HG03342 (cell line): ENCODE data around the gene ARID4A.
"Not testable (repeated sequence)": the region's sequence is repeated elsewhere in the genome, so short reads cannot be mapped to it uniquely, and the experiment has no call there.

Experiments used
- ATAC-seq: cut with Tn5 transposase; IDR thresholded peaks from one replicate; pipeline ENCODE4 v1.9.1; 2021; ENCODE audit warnings: mild to moderate bottlenecking, moderate library complexity; ENCODE audit not compliant: unreplicated experiment

Gene ARID4A

DNA sequence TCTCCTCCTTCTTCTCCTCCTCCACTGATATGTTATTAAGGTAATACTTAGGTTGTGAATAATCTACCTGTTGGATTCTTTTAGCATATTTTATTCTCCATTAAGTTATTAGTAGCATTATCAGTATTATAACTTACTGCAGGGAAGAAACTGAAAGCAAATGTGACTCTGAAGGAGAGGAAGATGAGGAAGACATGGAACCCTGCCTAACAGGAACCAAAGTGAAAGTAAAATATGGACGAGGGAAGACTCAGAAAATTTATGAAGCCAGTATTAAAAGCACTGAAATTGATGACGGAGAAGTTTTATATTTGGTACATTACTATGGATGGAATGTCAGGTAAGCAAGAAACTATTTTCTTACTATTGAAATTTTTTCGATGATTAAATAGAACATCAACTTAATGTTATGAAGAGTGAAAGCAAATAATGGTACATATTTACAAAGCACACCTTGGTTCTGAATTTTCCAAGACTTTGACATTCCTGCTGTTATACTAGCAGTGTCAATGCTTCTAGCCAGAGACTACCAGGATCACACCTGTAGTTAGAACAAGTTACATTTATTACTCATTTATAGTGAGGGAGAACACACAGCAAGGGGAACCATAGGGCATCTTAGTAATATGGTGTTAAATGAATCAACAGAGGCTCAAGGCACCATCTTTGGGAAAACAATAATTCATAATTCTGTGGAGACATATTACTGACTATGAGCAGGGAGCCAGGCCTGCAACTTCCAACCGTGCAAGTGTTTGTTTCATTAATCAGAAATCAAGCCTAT lies 55.4 kb downstream of the ARID4A start:
- ATAC-seq, result no peak

DNA sequence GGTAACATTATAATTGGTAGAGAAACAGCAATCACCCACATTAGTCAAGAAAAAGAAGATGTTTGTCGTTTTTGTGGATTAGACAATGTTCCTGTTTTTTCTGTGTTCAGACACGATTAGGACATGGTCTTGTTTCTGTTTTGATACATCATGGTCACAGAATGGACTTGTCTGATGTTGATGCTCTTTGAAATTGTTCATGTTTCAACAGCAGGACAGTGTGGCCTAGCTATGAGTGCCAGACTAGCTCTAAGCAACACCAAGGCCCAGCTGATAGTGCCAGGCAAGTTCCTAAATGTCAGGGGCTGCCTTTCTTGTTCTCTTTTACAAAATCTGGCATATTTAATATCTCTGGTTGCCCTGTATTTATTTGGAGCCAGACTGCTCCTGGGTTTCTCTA lies 56.5 kb downstream of the ARID4A start:
- no peak for ATAC-seq

DNA sequence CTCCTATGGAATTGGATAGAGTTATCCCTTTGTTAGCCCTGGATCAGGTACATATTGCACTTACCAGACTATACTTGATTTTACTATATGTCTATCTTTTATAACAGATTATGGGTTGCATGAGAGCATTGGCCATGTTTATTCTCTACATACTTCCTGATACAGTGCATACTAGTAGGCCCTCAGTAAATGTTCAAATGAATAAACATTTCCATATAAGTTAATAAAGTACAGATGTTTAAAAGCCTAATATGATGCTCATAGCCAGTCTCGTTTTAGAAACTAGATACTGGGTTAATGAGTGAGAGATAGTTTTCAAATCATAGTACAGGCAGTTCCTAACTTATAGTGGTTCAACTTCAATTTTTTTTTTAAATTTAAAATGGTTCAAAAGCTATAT lies 57.9 kb downstream of the ARID4A start:
- no peak for ATAC-seq

GRCh38 chr14:58362272-58362671 lies 63.9 kb downstream of the ARID4A start:
- ATAC-seq, result not testable (repeated sequence)

DNA sequence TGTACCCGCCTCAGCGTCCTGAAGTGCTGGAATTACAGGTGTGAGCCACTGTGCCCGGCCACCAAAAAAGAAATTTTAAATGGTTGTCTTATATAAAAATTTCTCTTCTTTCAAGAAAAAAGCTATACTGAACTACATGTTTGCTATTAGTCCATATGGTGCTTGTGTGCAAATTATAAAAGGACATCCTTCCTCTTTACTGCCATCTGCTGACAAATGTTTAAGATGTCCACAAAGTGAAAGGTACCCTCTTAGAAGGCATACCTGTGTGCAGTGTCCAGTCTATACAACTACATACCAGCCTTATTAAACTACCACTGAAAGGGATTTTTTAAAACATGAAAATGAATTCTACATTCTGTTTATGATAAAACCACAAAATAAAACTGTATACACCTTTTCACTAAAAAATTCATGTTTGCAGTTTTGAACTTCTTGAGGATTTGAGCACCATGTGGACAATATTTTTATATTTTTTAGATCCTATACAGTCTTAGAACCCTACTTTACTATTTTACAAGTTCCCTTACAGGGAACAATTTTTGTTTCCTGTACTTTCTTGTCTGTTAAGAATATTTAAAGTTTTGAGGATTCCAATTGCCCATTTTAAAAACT lies 64.5 kb downstream of the ARID4A start:
- ATAC-seq, result no peak

DNA sequence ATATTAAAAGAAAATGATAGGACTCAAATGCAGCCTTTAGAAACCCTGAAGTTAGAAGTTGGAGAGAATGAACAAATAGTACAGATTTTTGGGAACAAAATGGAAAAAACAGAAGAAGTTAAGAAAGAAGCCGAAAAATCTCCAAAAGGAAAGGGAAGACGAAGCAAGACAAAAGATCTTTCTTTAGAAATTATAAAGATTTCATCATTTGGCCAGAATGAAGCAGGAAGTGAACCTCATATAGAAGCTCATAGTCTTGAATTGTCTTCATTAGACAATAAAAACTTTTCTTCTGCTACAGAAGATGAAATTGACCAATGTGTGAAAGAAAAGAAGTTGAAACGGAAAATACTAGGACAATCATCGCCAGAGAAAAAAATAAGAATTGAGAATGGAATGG lies 66.0 kb downstream of the ARID4A start:
- no peak for ATAC-seq

- ATAC-seq, result no peak
These were observed 68.9 kb downstream of the ARID4A start for GRCh38 chr14:58367296-58367695.

GRCh38 chr14:58368956-58369355 lies 70.6 kb downstream of the ARID4A start:
- no peak for ATAC-seq

- ATAC-seq, result no peak
These were observed 78.4 kb downstream of the ARID4A start for GRCh38 chr14:58376791-58377190.

DNA sequence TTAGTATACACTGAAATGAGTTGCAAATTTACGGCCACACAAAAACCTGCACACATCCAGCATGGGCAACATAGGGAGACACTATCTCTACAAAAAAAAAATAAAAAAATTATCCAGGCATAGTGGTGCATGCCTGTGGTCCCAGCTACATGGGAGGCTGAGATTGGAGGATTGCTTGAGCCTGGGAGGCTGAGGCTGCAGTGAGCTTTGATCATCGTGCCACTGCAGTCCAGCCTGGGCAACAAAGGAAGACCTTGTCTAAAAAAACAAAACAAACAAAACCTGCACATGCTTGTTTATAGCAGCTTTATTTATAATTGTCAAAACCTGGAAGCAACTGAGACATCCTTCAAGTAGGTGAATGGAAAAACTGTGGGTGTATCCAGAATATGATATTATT lies 92.5 kb downstream of the ARID4A start:
- no peak for ATAC-seq

DNA sequence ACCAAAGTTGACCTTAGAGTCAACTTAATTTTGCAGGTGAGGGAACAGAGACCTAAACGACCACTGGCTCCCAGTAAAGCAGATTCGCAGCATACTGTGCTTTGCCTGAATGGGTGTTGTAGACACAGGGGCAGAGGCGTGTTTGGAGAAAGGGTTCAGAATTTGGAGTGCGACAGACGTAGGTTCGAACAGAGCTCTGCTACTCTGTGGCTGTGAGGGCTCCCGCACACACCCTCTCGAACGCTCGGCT lies 97.1 kb downstream of the ARID4A start:
- ATAC-seq, result no peak

DNA sequence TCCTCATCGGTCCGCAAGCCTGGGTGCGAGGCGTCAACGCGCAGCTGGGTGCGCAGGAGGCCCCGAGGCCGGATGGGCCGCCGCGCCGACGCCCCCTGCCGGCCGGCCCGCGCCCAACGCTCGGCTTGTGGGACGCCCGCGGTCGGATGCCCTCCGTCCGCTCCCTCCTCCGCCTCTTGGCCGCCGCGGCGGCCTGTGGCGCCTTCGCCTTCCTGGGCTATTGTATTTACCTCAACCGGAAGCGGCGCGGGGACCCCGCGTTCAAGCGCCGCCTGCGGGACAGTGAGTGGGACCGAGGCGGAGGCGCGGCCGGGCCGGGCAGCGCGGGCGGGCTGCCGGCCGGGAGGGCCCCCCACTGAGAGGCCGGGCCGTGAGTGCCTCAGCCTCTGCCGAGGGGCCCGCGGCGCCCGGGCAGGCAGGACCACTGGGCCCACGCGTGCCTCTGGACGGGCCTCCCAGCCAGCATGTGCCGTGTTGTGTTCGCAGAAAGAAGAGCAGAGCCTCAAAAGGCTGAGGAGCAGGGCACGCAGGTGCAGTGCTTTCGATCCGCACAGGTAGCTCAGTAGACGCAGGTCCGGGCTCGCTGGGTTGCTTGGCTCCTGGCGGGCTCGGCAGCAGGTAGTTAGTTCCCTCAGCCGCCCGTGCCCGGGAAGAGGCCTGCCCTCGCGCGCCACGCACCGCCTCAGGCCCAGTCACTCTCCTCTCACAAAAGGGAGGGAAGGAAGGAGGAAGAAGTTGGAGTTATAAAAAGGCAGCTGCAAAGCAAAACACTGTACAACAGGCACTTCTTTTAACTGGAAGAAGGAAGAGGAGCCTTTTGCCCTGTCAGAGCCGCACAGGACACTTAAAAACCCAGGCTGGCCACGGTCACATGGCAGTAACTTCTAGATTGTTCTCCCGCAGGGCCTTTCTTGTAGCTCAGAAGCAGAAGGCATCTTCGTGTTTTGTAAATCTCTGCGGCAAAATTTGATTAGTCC lies 97.7 kb downstream of the ARID4A start, which contains the start of gene TOMM20L:
Gene TOMM20L (plus strand): TSS at position 119 of the 977 bp plus-strand sequence. CDS start 28 bp downstream, at position 147.
- ATAC-seq, result peak; percentile 90

DNA sequence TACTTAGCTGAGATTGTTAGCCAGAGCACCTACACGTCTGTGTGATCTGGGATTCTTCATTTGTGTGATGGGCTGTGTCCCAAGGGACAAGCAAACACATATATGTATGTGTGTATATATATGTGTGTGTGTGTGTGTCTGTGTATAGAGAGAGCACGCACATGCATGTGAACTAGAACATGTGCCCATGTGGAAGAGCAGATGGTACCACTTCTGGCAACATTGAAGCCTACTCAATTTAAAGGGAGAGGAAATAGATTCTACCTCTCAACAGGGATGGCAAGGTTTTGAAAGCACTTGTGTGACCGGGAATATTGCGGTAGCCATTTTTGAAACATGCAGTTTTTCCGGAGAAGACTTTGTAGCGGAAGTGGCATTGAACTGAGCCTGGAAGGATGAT lies 98.8 kb downstream of the ARID4A start:
- ATAC-seq, result no peak

DNA sequence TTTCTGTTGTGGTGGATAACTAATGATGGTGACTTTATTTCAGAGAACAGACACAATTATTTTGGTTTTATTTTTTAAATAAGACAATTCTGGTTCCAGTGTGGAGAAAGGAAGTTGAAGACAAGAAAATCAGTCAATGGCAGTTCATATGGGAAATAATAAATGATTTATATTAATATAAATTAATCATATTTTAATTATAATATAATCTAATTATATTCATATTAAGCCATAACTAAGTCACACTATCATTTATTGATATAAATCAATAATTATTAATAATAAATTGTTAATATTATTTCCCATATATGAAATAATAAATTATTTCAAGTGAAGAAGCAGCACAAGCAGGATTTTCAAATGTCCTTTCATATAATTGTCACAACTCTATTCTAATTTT lies 100.1 kb downstream of the ARID4A start:
- ATAC-seq, result no peak

DNA sequence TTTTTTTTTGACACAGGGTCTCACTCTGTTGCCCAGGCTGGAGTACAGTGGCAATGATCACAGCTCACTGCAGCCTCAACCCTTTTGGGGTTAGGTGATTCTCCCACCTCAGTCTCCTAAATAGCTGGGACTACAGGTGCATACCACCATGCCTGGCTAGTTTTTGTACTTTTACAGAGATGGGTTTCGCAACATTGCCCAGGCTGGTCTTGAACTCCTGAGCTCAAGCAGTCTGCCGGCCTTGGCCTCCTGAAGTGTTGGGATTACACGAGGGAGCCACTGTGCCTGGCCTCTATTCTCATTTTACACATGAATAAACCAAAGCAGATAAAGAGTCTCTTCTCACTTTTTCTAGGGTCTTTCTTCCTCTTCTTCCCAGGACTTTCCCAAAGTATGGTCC lies 100.5 kb downstream of the ARID4A start:
- no peak for ATAC-seq

GRCh38 chr14:58401587-58401986 lies 103.2 kb downstream of the ARID4A start:
- no peak for ATAC-seq

DNA sequence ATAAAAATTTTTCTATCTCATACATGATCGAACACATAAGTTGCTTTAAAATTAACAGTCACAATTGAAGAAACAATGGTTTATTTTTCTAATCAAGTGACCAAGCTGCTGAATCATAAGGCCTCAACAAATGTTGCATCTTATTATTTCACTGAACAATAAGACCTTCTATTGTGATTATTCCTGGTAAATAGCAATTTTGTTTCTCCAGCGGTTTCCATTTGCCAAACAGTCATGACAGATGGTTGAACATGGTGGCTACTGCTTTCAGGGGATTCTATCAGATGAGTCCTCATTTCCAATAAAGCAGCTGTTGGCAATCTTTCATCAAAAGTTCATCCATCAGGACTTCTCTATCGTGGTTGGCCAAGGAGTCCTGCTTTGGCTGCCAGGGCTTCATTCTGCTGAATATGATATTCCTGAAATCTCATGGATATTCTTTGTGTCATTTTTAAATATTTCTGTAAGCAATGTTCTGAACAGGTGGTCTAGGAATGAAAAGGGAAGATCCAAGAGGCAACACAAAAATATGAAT lies 110.4 kb downstream of the ARID4A start:
- ATAC-seq, result no peak

DNA sequence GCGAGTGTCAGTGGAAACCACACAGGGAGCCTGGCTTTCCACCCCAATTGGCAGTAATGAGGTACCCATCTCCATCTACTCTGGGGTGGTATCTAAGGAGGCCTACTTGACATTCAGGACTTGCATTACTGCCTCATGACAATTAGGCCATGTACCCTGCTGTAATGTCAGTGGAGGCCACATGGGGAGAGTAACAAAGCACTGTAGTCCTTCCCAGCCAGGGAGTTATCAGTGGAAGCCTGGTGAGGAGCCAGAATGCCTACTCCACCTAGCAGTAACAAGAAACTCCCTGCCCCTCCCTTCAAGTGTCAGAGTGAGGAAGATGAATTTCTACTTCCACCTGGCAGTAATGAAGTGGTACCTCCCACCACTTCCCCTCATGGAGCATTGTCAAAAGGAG lies 116.5 kb downstream of the ARID4A start:
- ATAC-seq, result no peak

- ATAC-seq, result no peak
These were observed 117.5 kb downstream of the ARID4A start for GRCh38 chr14:58415636-58416547.

- not testable (repeated sequence) for ATAC-seq
These were observed 118.6 kb downstream of the ARID4A start for GRCh38 chr14:58416934-58417333.
